Calu3 (cell line): Measurements from ENCODE around the gene ENTREP1. TPM values are rescaled to one million over a fixed set of nuclear protein-coding genes. Genes with fewer than 3 reads are reported as not detected.

ENCODE experiments used
- BruUV-seq: library from RNA; stranded (reverse); fragments of 400-500 nt; replicated peaks from 2 replicates; lab custom pipeline; 2021; lab: Mats Ljungman, UMichigan
- CTCF ChIA-PET: fragments of 300-600 bp; sonication (Branson Sonifier 250); formaldehyde crosslinking; loops from one replicate; lab custom pipeline; 2022; ENCODE audit warnings: antibody characterized with exemption; lab: Charles Lee
- DNase-seq: peaks from one replicate; pipeline ENCODE4 v3.0.0; 2022
- H3K27ac Mint-ChIP-seq: one replicate; pipeline ENCODE4 v1.8.0; 2022; ENCODE audit warnings: mixed read lengths; ENCODE audit not compliant: unreplicated experiment
- H3K27me3 Mint-ChIP-seq: one replicate; pipeline ENCODE4 v1.8.0; 2022; ENCODE audit warnings: mixed read lengths; ENCODE audit not compliant: unreplicated experiment
- H3K36me3 Mint-ChIP-seq: one replicate; pipeline ENCODE4 v1.8.0; 2022; ENCODE audit warnings: mild to moderate bottlenecking, moderate library complexity, mixed read lengths; ENCODE audit not compliant: insufficient read depth, unreplicated experiment
- H3K4me1 Mint-ChIP-seq: one replicate; pipeline ENCODE4 v1.8.0; 2022; ENCODE audit warnings: mild to moderate bottlenecking, low read depth, mixed read lengths; ENCODE audit not compliant: unreplicated experiment
- H3K4me3 Mint-ChIP-seq: one replicate; pipeline ENCODE4 v1.8.0; 2022; ENCODE audit warnings: mild to moderate bottlenecking, low read depth, moderate library complexity, mixed read lengths; ENCODE audit not compliant: unreplicated experiment
- H3K9me3 Mint-ChIP-seq: one replicate; pipeline ENCODE4 v1.8.0; 2022; ENCODE audit warnings: low read depth, mixed read lengths; ENCODE audit not compliant: unreplicated experiment
- intact Hi-C: fragments of 100-400 bp; cut with micrococcal nuclease; formaldehyde crosslinking; loops from one replicate; pipeline ENCODE4 v1.10.0; 2022; ENCODE audit not compliant: unreplicated experiment
- total RNA-seq: library from RNA; stranded (reverse); gene quantifications from 2 replicates; pipeline ENCODE4 v1.2.3, GENCODE V29; 2022
- TF ChIP-seq, protein P1 (sequence below): fragments of 200-600 bp; IDR thresholded peaks from one replicate; pipeline ENCODE4 v1.8.0; 2022; ENCODE audit warnings: antibody characterized with exemption; ENCODE audit not compliant: unreplicated experiment

The ENTREP1 gene
- total RNA-seq, 1 experiment from 2014 or later, result 1.8 TPM

DNA sequence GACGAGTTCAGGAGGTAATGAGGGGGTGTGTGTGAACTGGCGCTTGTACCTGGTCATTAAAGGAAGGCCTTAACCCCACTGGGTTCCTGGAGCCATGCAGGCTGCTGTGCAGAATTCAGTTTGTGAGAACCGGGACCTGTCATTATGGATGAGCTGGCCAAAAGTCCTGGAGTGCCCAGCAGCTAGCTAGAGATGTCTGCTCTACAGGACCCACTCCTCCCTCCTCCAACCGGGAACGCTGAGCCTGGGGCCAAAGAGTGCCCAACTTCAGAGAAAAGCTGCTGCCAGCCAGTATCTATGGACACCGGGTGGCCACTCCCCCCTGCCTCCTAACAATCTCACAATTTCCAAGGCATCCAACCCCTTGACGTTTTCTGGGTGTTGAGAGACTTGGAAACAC lies 1.2 kb downstream of the ENTREP1 start:
- H3K36me3 Mint-ChIP-seq, result peaks cover 19% of the 10 kb centered on the region
- BruUV-seq, result no TSS peak
- no peak overlapping the region for H3K27ac Mint-ChIP-seq
- intact Hi-C loops, result no loop called here
- H3K4me1 Mint-ChIP-seq, result peaks cover 8% of the 10 kb centered on the region
- TF ChIP-seq, protein P1, sequence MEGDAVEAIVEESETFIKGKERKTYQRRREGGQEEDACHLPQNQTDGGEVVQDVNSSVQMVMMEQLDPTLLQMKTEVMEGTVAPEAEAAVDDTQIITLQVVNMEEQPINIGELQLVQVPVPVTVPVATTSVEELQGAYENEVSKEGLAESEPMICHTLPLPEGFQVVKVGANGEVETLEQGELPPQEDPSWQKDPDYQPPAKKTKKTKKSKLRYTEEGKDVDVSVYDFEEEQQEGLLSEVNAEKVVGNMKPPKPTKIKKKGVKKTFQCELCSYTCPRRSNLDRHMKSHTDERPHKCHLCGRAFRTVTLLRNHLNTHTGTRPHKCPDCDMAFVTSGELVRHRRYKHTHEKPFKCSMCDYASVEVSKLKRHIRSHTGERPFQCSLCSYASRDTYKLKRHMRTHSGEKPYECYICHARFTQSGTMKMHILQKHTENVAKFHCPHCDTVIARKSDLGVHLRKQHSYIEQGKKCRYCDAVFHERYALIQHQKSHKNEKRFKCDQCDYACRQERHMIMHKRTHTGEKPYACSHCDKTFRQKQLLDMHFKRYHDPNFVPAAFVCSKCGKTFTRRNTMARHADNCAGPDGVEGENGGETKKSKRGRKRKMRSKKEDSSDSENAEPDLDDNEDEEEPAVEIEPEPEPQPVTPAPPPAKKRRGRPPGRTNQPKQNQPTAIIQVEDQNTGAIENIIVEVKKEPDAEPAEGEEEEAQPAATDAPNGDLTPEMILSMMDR, result no peak
- no peaks in the 10 kb centered on the region for H3K9me3 Mint-ChIP-seq
- DNase-seq, result no peak
- CTCF ChIA-PET, result no interaction called here
- H3K4me3 Mint-ChIP-seq, result peak overlapping the region; percentile 82
- peaks cover 12% of the 10 kb centered on the region for H3K27me3 Mint-ChIP-seq

DNA sequence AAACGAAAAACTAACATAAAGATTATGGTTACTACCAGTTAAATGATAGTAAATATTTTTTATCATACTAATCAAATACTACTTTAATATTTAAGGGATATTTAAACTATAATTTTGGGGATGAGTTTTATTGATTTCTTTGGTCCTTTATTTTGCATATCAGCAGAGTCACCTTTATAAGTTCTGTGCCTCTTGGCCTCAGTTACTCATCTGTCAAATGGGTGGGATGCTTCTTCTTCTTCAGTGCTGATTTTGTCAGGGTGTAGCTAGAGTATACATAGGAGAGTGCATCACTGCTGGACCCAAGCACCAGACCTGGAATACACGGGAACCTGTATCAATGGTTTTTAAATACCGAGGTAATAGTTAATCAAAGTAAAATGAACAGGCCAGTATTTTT lies 5.6 kb downstream of the ENTREP1 start:
- CTCF ChIA-PET, result no interaction called here
- Mint-ChIP-seq H3K27me3 (peaks cover 10% of the 10 kb centered on the region), H3K36me3 (peaks cover 5% of the 10 kb centered on the region), H3K4me3 (no peak overlapping the region), H3K27ac (no peak overlapping the region), H3K9me3 (no peaks in the 10 kb centered on the region), H3K4me1 (peaks cover 8% of the 10 kb centered on the region)
- TF ChIP-seq, protein P1, result no peak
- DNase-seq, result no peak
- BruUV-seq, result no TSS peak
- intact Hi-C loops, result no loop called here

DNA sequence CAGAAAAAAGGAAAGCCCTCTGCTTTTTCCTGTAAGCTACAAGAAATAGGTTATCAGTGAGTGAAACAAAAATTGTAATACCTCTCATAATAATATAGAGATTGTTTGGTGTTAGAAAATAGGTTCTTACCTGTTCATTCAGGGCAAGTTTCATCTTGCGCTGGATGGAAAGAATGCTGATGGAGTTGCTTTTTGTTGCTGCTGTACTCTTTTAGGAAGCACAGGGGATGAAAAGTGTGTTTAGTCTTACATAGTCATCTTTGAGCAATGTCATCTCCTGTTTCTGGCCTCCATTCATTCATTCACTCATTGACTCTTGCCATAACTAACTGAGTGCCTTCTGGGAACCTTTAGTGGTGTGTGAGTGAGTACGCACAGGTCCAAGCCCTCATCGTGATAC lies 6.4 kb downstream of the ENTREP1 start:
- intact Hi-C loops, result no loop called here
- TF ChIP-seq, protein P1, result no peak
- CTCF ChIA-PET, result no interaction called here
- Mint-ChIP-seq H3K27ac (no peak overlapping the region), H3K27me3 (peaks cover 1% of the 10 kb centered on the region), H3K4me1 (peaks cover under 1% of the 10 kb centered on the region), H3K36me3 (no peaks in the 10 kb centered on the region), H3K9me3 (no peaks in the 10 kb centered on the region), H3K4me3 (no peak overlapping the region)
- DNase-seq, result no peak
- BruUV-seq, result no TSS peak

DNA sequence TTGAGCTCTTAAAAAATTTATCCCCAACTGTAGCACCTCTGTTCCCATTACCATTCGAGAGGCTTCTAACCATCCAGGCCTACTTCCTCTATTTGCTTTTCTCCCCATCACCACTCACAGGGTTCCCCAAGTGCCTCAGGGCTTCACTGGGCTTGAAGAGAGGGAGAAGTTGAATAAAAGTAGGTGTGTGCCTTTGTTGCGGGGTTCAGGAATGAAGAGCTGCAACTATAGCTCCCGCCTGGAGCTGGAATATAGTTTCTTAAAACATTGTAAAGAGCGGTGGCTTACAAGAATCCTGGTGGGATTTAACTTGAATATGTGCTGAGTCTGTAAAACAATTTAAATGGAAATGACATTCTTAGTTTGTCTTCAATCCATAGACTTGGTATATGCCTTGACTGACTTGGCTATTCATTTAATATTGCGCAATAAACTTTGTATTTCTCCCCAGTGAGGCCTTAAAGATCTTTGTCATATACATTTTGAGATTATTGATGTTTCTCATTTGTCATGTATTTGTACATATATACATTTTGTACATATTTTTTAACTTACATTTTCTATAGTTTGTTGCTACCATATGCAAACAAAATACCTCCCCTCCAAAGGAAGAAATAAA lies 7.2 kb downstream of the ENTREP1 start:
- CTCF ChIA-PET, result no interaction called here
- H3K27ac Mint-ChIP-seq, result no peak overlapping the region
- H3K9me3 Mint-ChIP-seq, result no peaks in the 10 kb centered on the region
- H3K27me3 Mint-ChIP-seq, result no peaks in the 10 kb centered on the region
- TF ChIP-seq, protein P1, result no peak
- no peak overlapping the region for H3K4me3 Mint-ChIP-seq
- intact Hi-C loops, result no loop called here
- H3K36me3 Mint-ChIP-seq, result no peaks in the 10 kb centered on the region
- H3K4me1 Mint-ChIP-seq, result no peaks in the 10 kb centered on the region
- no peak for DNase-seq
- no TSS peak for BruUV-seq
